ENCODE data around the gene DNAJC15.

- TF ChIP-seq CTCF (conservative IDR thresholded peaks at IDR 0.05; ENCODE audit: low read length): no peak
- no peak for TF ChIP-seq EZH2phosphoT487 (IDR thresholded peaks at IDR 0.05; ENCODE audit: borderline replicate concordance)
These were observed 71.5 kb downstream of the DNAJC15 start for GRCh38 chr13:43094901-43095300.

Measured in Loucy (cell line).